K562 (cell line): ENCODE data around the gene IL13. TPM values are rescaled to one million over a fixed set of nuclear protein-coding genes. Genes with fewer than 3 reads are reported as not detected.

ENCODE experiments used
- ATAC-seq: fragments of 200-7000 bp; cut with Tn5 transposase; 3 replicates; pipeline ENCODE4 v1.9.1; 2020; ENCODE audit warnings: moderate library complexity
- BruUV-seq: library from RNA; stranded (reverse); fragments of 400-500 nt; replicated peaks from 2 replicates; lab custom pipeline; 2021; lab: Mats Ljungman, UMichigan
- CTCF ChIA-PET: fragments of 300-600 bp; formaldehyde crosslinking; extraction: SDS; loops from one replicate; lab custom pipeline; 2021; ENCODE audit warnings: low intra/inter-chr PET ratio; lab: Yijun Ruan, JAX
- POLR2A ChIA-PET: fragments of 300-600, 350-650 bp; sonication (Branson Sonifier 250); formaldehyde crosslinking; extraction: SDS; loops from one replicate; lab custom pipeline; 2021; ENCODE audit warnings: antibody characterized with exemption, inconsistent platforms; lab: Yijun Ruan, JAX
- DNase-seq, 4 experiments: peaks; one replicate each; pipeline versions ENCODE4 v3.0.0 to v3.0.0-alpha.2; 2011 to 2018; ENCODE audit warnings: low spot score in 3 of 4, mixed read lengths in 3 of 4; ENCODE audit errors: extremely low read depth in 1 of 4
- FAIRE-seq: peaks from 2 replicates; lab custom pipeline; 2011; peaks lifted over from hg19 to GRCh38; lab: Jason Lieb, UNC
- H2AFZ ChIP-seq: 2 replicates; pipeline ENCODE4 v1.6.0; 2011; ENCODE audit warnings: low read depth, low read length, control low read depth, inconsistent platforms
- H3K27ac ChIP-seq: fragments of 200-600 bp; 3 replicates; pipeline ENCODE4 v1.8.0; 2011; ENCODE audit warnings: low read depth, mild to moderate bottlenecking, control low read depth, inconsistent platforms, low read length, moderate library complexity, mixed read lengths; ENCODE audit errors: extremely low read depth
- H3K27me3 ChIP-seq, 2 experiments: fragments of 300-600 bp in 1 of 2; 2 replicates in 1 of 2; 3 replicates in 1 of 2; pipeline versions ENCODE4 v1.6.0 to v1.8.0; 2011; ENCODE audit warnings: inconsistent platforms in 2 of 2, low read length in 2 of 2, mild to moderate bottlenecking in 1 of 2, mixed read lengths in 1 of 2, moderate library complexity in 1 of 2; ENCODE audit not compliant: control insufficient read depth in 2 of 2, insufficient read depth in 2 of 2
- H3K36me3 ChIP-seq: fragments of 300-600 bp; 3 replicates; pipeline ENCODE4 v1.8.0; 2011; ENCODE audit warnings: mild to moderate bottlenecking, low read length, inconsistent platforms; ENCODE audit not compliant: control insufficient read depth, insufficient read depth
- H3K4me1 ChIP-seq, 2 experiments: fragments of 200-600 bp in 1 of 2; replicated peaks in 1 of 2; 2 replicates in 1 of 2; 3 replicates in 1 of 2; pipeline versions ENCODE4 v1.5.1 to v1.8.0; 2011; ENCODE audit warnings: inconsistent platforms in 2 of 2, low read length in 2 of 2, mild to moderate bottlenecking in 1 of 2, mixed read lengths in 1 of 2, moderate library complexity in 1 of 2; ENCODE audit not compliant: control insufficient read depth in 2 of 2, insufficient read depth in 2 of 2
- H3K4me2 ChIP-seq: 2 replicates; pipeline ENCODE4 v1.6.1; 2011; ENCODE audit warnings: low read length, control low read depth, inconsistent platforms, mixed read lengths; ENCODE audit not compliant: insufficient read depth
- H3K4me3 ChIP-seq: fragments of 200-600 bp; sonication (generic), shearing (Covaris generic); 2 replicates; pipeline ENCODE4 v1.5.1; 2016; ENCODE audit warnings: control low read depth, inconsistent platforms
- H3K79me2 ChIP-seq: fragments of 200-600 bp; 3 replicates; pipeline ENCODE4 v1.8.0; 2011; ENCODE audit warnings: low read length, inconsistent platforms; ENCODE audit not compliant: control insufficient read depth, insufficient read depth
- H3K9ac ChIP-seq, 2 experiments: 2 replicates each; pipeline versions ENCODE4 v1.6.0 to v1.6.1; 2011; ENCODE audit warnings: low read depth in 2 of 2, low read length in 2 of 2, control low read depth in 1 of 2, inconsistent platforms in 1 of 2, mild to moderate bottlenecking in 1 of 2, mixed read lengths in 1 of 2; ENCODE audit not compliant: insufficient read depth in 1 of 2
- H3K9me1 ChIP-seq: one replicate; pipeline ENCODE4 v1.6.0; 2011; ENCODE audit warnings: inconsistent platforms, mild to moderate bottlenecking, low read length, moderate library complexity; ENCODE audit not compliant: control insufficient read depth, insufficient read depth
- H3K9me3 ChIP-seq: replicated peaks from 2 replicates; pipeline ENCODE4 v1.5.1; 2011; ENCODE audit warnings: low read depth, low read length, inconsistent platforms; ENCODE audit not compliant: control insufficient read depth, insufficient read depth
- H4K20me1 ChIP-seq: replicated peaks from 2 replicates; pipeline ENCODE4 v1.6.1; 2011; ENCODE audit warnings: low read length, inconsistent platforms, mixed read lengths; ENCODE audit not compliant: control insufficient read depth, insufficient read depth
- CBX3 ChIP-seq, 2 experiments: IDR thresholded peaks; 1 replicate in 1 of 2; 2 replicates in 1 of 2; pipeline ENCODE4 v1.6.1; 2012; ENCODE audit warnings: inconsistent platforms in 2 of 2, low read length in 2 of 2, borderline replicate concordance in 1 of 2, control low read depth in 1 of 2
- HIVEP1 ChIP-seq: fragments of 250-450 bp; sonication (Bioruptor Pico); IDR thresholded peaks from 2 replicates; pipeline ENCODE4 v1.4.0; 2020; ENCODE audit warnings: mild to moderate bottlenecking
- ZNF174 ChIP-seq: fragments of 250-450 bp; sonication (Bioruptor Pico); IDR thresholded peaks from 2 replicates; pipeline ENCODE4 v1.4.0; 2020; ENCODE audit warnings: mild to moderate bottlenecking
- WGBS: fragments of 100-300 bp; shearing (Covaris generic); methylation state at CpG from one replicate; pipeline ENCODE4 v1.1.6; 2016; ENCODE audit warnings: low coverage, mixed read lengths; ENCODE audit not compliant: insufficient coverage; ENCODE audit errors: missing lambda C conversion rate; 5-methylcytosine and 5-hydroxymethylcytosine counted together
- in situ Hi-C: fragments of 300-500 bp; cut with MboI; formaldehyde crosslinking; loops from 4 replicates; pipeline ENCODE4 v1.15.0; 2018; ENCODE audit warnings: inconsistent platforms, mixed read lengths
- intact Hi-C: fragments of 100-400 bp; cut with micrococcal nuclease; formaldehyde crosslinking; loops from 2 replicates; pipeline ENCODE4 v1.14.2; 2022
- polyA plus RNA-seq, 8 experiments: library from polyadenylated mRNA; depleted of rRNA in 4 of 8; stranded (reverse) in 5 of 8; unstranded in 3 of 8; fragments of >200 nt; fragmentation: Nextera tagmentation in 2 of 8; fragmentation: Illumina TruSeq in 1 of 8; extraction: Ambion mirVana in 2 of 8; extraction: Trizol in 1 of 8; gene quantifications; 2 replicates each; pipeline versions ENCODE4 v1.2.1 to v1.2.3, GENCODE V29; 2011 to 2014; ENCODE audit warnings: inconsistent platforms in 1 of 8, missing spikeins in 1 of 8
- total RNA-seq, 7 experiments: library from RNA; depleted of rRNA in 6 of 7; stranded (reverse); fragments of >200 nt in 6 of 7; fragmentation: Illumina TruSeq in 2 of 7; extraction: Trizol in 2 of 7; gene quantifications; 2 replicates each; pipeline versions ENCODE4 v1.2.1 to v1.2.3, GENCODE V29; 2011 to 2021; ENCODE audit warnings: low replicate concordance in 1 of 7

Gene IL13
- total and polyA plus RNA-seq, 9 of the 15 experiments (the other 6 are each of a cell fraction or from before 2014, with no cell fraction given): not detected

GRCh38 chr5:132646583-132647266 is 11.2 kb upstream of the IL13 start:
- ChIA-PET POLR2A (interaction anchor here (0.6 to 1.5 kb wide), 4 partner anchors 12 to 173 kb away, joined by 3 to 4 read pairs (median 3); no protein-coding TSS in a partner anchor), CTCF (no interaction called here)
- Histone ChIP-seq H4K20me1 (no peaks in the 10 kb centered on the region), H3K27me3 (no peaks in the 10 kb centered on the region), H2AFZ (no peak overlapping the region), H3K4me2 (no peak overlapping the region), H3K4me1 (peaks cover under 1 to 4% of the 10 kb centered on the region in 2 experiments; a peak in 3 of 5 replicates), H3K9ac (no peak overlapping the region), H3K4me3 (no peak overlapping the region), H3K9me1 (no peaks in the 10 kb centered on the region), H3K9me3 (peaks cover 9% of the 10 kb centered on the region), H3K79me2 (no peaks in the 10 kb centered on the region), H3K36me3 (peaks cover 16% of the 10 kb centered on the region), H3K27ac (no peak overlapping the region)
- BruUV-seq: no TSS peak
- FAIRE-seq (no peak), DNase-seq (no peak), ATAC-seq (no peak)
- no peak for TF ChIP-seq ZNF174
- in situ Hi-C loops: no loop called here
- WGBS: 84% methylated on average over 11 of the region's 11 CpGs
- intact Hi-C loops: no loop called here

GRCh38 chr5:132647473-132647872 is 10.5 kb upstream of the IL13 start:
- Histone ChIP-seq H3K4me1 (peaks cover 8 to 10% of the 10 kb centered on the region in 2 experiments; a peak in 4 of 5 replicates), H3K9ac (no peak overlapping the region), H3K9me1 (no peaks in the 10 kb centered on the region), H3K36me3 (peaks cover 10% of the 10 kb centered on the region), H3K4me2 (no peak overlapping the region)
- no peak for FAIRE-seq
- in situ Hi-C loops: no loop called here
- 85% methylated on average over 2 of the region's 2 CpGs for WGBS
- DNase-seq: no peak
- CTCF ChIA-PET: no interaction called here
- TF ChIP-seq CBX3 (IDR thresholded peaks at IDR 0.05; ENCODE audit: borderline replicate concordance in 1 of 2, low read length in 2 of 2): peak in 1 of 2 experiments; percentile 61; a peak in 1 of 3 replicates
- no peak for TF ChIP-seq HIVEP1
- TF ChIP-seq, all 486 proteins: peak for 1
- no peaks in the 10 kb centered on the region for H3K79me2 ChIP-seq
- H4K20me1 ChIP-seq: no peaks in the 10 kb centered on the region
- BruUV-seq: no TSS peak
- POLR2A ChIA-PET: interaction anchor here (0.6 to 1.5 kb wide), 6 partner anchors 11 to 173 kb away, joined by 3 to 4 read pairs (median 3); no protein-coding TSS in a partner anchor
- no peaks in the 10 kb centered on the region for H3K27me3 ChIP-seq
- ATAC-seq: no peak
- no peak overlapping the region for H3K4me3 ChIP-seq
- H2AFZ ChIP-seq: no peak overlapping the region
- H3K27ac ChIP-seq: no peak overlapping the region
- intact Hi-C loops: no loop called here
- peaks cover 9% of the 10 kb centered on the region for H3K9me3 ChIP-seq
